ENCODE results near the gene EPHB3.

EPHB3 gene

GRCh38 chr3:184546252-184546651, 15.3 kb upstream of the EPHB3 start:
- Histone ChIP-seq H3K27ac (ENCODE audit: low read depth, low read length) (no peak overlapping the region), H3K18ac (ENCODE audit: low read length) (no peak overlapping the region), H3K9ac (ENCODE audit: low read length) (no peak overlapping the region), H3K27me3 (ENCODE audit: insufficient read depth, low read length) (no peaks in the 10 kb centered on the region), H3K4me2 (ENCODE audit: low read length) (no peak overlapping the region), H3K4me3 (ENCODE audit: low read depth, low read length) (no peak overlapping the region), H2AK5ac (ENCODE audit: low read length) (no peak overlapping the region), H3K4ac (ENCODE audit: low read depth, low read length) (no peak overlapping the region), H3K23ac (ENCODE audit: low read length) (no peak overlapping the region), H3K14ac (ENCODE audit: low read length) (no peak overlapping the region), H4K91ac (ENCODE audit: low read depth, low read length) (no peak overlapping the region), H2AFZ (ENCODE audit: insufficient read depth, low read length, poor library complexity) (no peak overlapping the region), H3K79me2 (ENCODE audit: control insufficient read depth, insufficient read depth, low read length, poor library complexity) (no peaks in the 10 kb centered on the region), H4K8ac (ENCODE audit: low read depth, low read length) (no peak overlapping the region), H3K4me1 (ENCODE audit: control insufficient read depth in 1 of 2, insufficient read depth in 2 of 2, low read length in 2 of 2) (no peaks in the 10 kb centered on the region), H3K79me1 (ENCODE audit: low read length) (no peaks in the 10 kb centered on the region), H2BK12ac (ENCODE audit: low read length) (no peak overlapping the region), H2BK120ac (ENCODE audit: insufficient read depth, low read length, poor library complexity) (no peak overlapping the region), H2BK5ac (ENCODE audit: low read depth, low read length, poor library complexity) (no peak overlapping the region), H4K12ac (ENCODE audit: low read depth, low read length) (no peak overlapping the region), H3K36me3 (ENCODE audit: control insufficient read depth in 1 of 2, insufficient read depth in 2 of 2, low read length in 2 of 2) (no peaks in the 10 kb centered on the region), H3K9me3 (ENCODE audit: insufficient read depth, low read depth, low read length) (no peaks in the 10 kb centered on the region)
- DNase-seq = peak in 1 of 2 donors; percentile 27
- WGBS (ENCODE audit: extremely low coverage, insufficient coverage, insufficient read length) = no CpG with 5 or more reads among the region's 7 CpGs

GRCh38 chr3:184549796-184550577, 11.6 kb upstream of the EPHB3 start:
- no peak overlapping the region for H2AFZ ChIP-seq (ENCODE audit: insufficient read depth, low read length, poor library complexity)
- H2BK5ac ChIP-seq (ENCODE audit: low read depth, low read length, poor library complexity) = no peak overlapping the region
- no peak overlapping the region for H2BK12ac ChIP-seq (ENCODE audit: low read length)
- DNase-seq = no peak
- H2BK120ac ChIP-seq (ENCODE audit: insufficient read depth, low read length, poor library complexity) = no peak overlapping the region
- no peaks in the 10 kb centered on the region for H3K27me3 ChIP-seq (ENCODE audit: insufficient read depth, low read length)
- WGBS (ENCODE audit: extremely low coverage, insufficient coverage, insufficient read length) = no CpG with 5 or more reads among the region's 15 CpGs
- H3K4me1 ChIP-seq (ENCODE audit: control insufficient read depth in 1 of 2, insufficient read depth in 2 of 2, low read length in 2 of 2) = no peaks in the 10 kb centered on the region
- H3K9me3 ChIP-seq (ENCODE audit: insufficient read depth, low read depth, low read length) = no peaks in the 10 kb centered on the region
- H3K4me2 ChIP-seq (ENCODE audit: low read length) = no peak overlapping the region
- H3K9ac ChIP-seq (ENCODE audit: low read length) = no peak overlapping the region
- no peak overlapping the region for H4K91ac ChIP-seq (ENCODE audit: low read depth, low read length)
- no peak overlapping the region for H3K14ac ChIP-seq (ENCODE audit: low read length)
- H3K79me1 ChIP-seq (ENCODE audit: low read length) = no peaks in the 10 kb centered on the region
- no peak overlapping the region for H3K23ac ChIP-seq (ENCODE audit: low read length)
- no peak overlapping the region for H4K12ac ChIP-seq (ENCODE audit: low read depth, low read length)
- no peak overlapping the region for H3K4me3 ChIP-seq (ENCODE audit: low read depth, low read length)
- H4K8ac ChIP-seq (ENCODE audit: low read depth, low read length) = no peak overlapping the region
- no peaks in the 10 kb centered on the region for H3K79me2 ChIP-seq (ENCODE audit: control insufficient read depth, insufficient read depth, low read length, poor library complexity)
- H2AK5ac ChIP-seq (ENCODE audit: low read length) = no peak overlapping the region
- H3K4ac ChIP-seq (ENCODE audit: low read depth, low read length) = no peak overlapping the region
- H3K27ac ChIP-seq (ENCODE audit: low read depth, low read length) = no peak overlapping the region
- H3K36me3 ChIP-seq (ENCODE audit: control insufficient read depth in 1 of 2, insufficient read depth in 2 of 2, low read length in 2 of 2) = no peaks in the 10 kb centered on the region
- H3K18ac ChIP-seq (ENCODE audit: low read length) = no peak overlapping the region

GRCh38 chr3:184551103-184551502, 10.5 kb upstream of the EPHB3 start:
- Histone ChIP-seq H2BK5ac (ENCODE audit: low read depth, low read length, poor library complexity) (no peak overlapping the region), H3K79me2 (ENCODE audit: control insufficient read depth, insufficient read depth, low read length, poor library complexity) (no peaks in the 10 kb centered on the region), H3K4ac (ENCODE audit: low read depth, low read length) (no peak overlapping the region), H3K14ac (ENCODE audit: low read length) (no peak overlapping the region), H3K9me3 (ENCODE audit: insufficient read depth, low read depth, low read length) (no peaks in the 10 kb centered on the region), H3K4me1 (ENCODE audit: control insufficient read depth in 1 of 2, insufficient read depth in 2 of 2, low read length in 2 of 2) (no peaks in the 10 kb centered on the region), H2AK5ac (ENCODE audit: low read length) (no peak overlapping the region), H3K79me1 (ENCODE audit: low read length) (no peaks in the 10 kb centered on the region), H3K36me3 (ENCODE audit: control insufficient read depth in 1 of 2, insufficient read depth in 2 of 2, low read length in 2 of 2) (no peaks in the 10 kb centered on the region), H3K18ac (ENCODE audit: low read length) (no peak overlapping the region), H3K27ac (ENCODE audit: low read depth, low read length) (no peak overlapping the region), H3K9ac (ENCODE audit: low read length) (no peak overlapping the region), H3K4me2 (ENCODE audit: low read length) (no peak overlapping the region), H3K4me3 (ENCODE audit: low read depth, low read length) (no peak overlapping the region), H2AFZ (ENCODE audit: insufficient read depth, low read length, poor library complexity) (no peak overlapping the region), H4K91ac (ENCODE audit: low read depth, low read length) (no peak overlapping the region), H2BK120ac (ENCODE audit: insufficient read depth, low read length, poor library complexity) (no peak overlapping the region), H4K8ac (ENCODE audit: low read depth, low read length) (no peak overlapping the region), H3K27me3 (ENCODE audit: insufficient read depth, low read length) (no peaks in the 10 kb centered on the region), H2BK12ac (ENCODE audit: low read length) (no peak overlapping the region), H3K23ac (ENCODE audit: low read length) (no peak overlapping the region), H4K12ac (ENCODE audit: low read depth, low read length) (no peak overlapping the region)
- DNase-seq = no peak
- no CpG with 5 or more reads among the region's 8 CpGs for WGBS (ENCODE audit: extremely low coverage, insufficient coverage, insufficient read length)

- Histone ChIP-seq H4K8ac (ENCODE audit: low read depth, low read length) (no peak overlapping the region), H3K4ac (ENCODE audit: low read depth, low read length) (no peak overlapping the region), H3K27me3 (ENCODE audit: insufficient read depth, low read length) (no peaks in the 10 kb centered on the region), H3K4me1 (ENCODE audit: control insufficient read depth in 1 of 2, insufficient read depth in 2 of 2, low read length in 2 of 2) (no peaks in the 10 kb centered on the region), H3K4me3 (ENCODE audit: low read depth, low read length) (no peak overlapping the region), H2BK12ac (ENCODE audit: low read length) (no peak overlapping the region), H4K12ac (ENCODE audit: low read depth, low read length) (no peak overlapping the region), H3K4me2 (ENCODE audit: low read length) (no peak overlapping the region), H4K91ac (ENCODE audit: low read depth, low read length) (no peak overlapping the region), H3K79me1 (ENCODE audit: low read length) (no peaks in the 10 kb centered on the region), H2BK5ac (ENCODE audit: low read depth, low read length, poor library complexity) (no peak overlapping the region), H2AFZ (ENCODE audit: insufficient read depth, low read length, poor library complexity) (no peak overlapping the region), H3K9me3 (ENCODE audit: insufficient read depth, low read depth, low read length) (no peaks in the 10 kb centered on the region), H3K9ac (ENCODE audit: low read length) (no peak overlapping the region), H3K14ac (ENCODE audit: low read length) (no peak overlapping the region), H3K36me3 (ENCODE audit: control insufficient read depth in 1 of 2, insufficient read depth in 2 of 2, low read length in 2 of 2) (no peaks in the 10 kb centered on the region), H3K23ac (ENCODE audit: low read length) (no peak overlapping the region), H3K18ac (ENCODE audit: low read length) (no peak overlapping the region), H2BK120ac (ENCODE audit: insufficient read depth, low read length, poor library complexity) (no peak overlapping the region), H2AK5ac (ENCODE audit: low read length) (no peak overlapping the region), H3K27ac (ENCODE audit: low read depth, low read length) (no peak overlapping the region), H3K79me2 (ENCODE audit: control insufficient read depth, insufficient read depth, low read length, poor library complexity) (no peaks in the 10 kb centered on the region)
- no peak for DNase-seq
- WGBS (ENCODE audit: extremely low coverage, insufficient coverage, insufficient read length) = no CpG with 5 or more reads among the region's 12 CpGs
Observed at GRCh38 chr3:184551614-184552256, 9.8 kb upstream of the EPHB3 start.

Measured in trophoblast cell (in vitro differentiated cells and primary cell).